Stimulated activated CD8-positive, alpha-beta memory T cell treated with anti-CD3 and anti-CD28 coated beads, Interleukin-7, amount 100 ng/mL, for 48 hours (primary cell): ENCODE measurements around the gene MED15.
A peak's percentile ranks its signal among the peaks of the same experiment; 100 is the strongest.
"Not testable (repeated sequence)": the region's sequence is repeated elsewhere in the genome, so short reads cannot be mapped to it uniquely, and the experiment has no call there.

ENCODE experiments used
- DNase-seq, 2 donors: peaks; one replicate each; pipeline ENCODE4 v3.0.0-alpha.2; 2020; ENCODE audit warnings: low read depth in 1 of 2; ENCODE audit errors: extremely low read depth in 1 of 2

MED15 gene

DNA sequence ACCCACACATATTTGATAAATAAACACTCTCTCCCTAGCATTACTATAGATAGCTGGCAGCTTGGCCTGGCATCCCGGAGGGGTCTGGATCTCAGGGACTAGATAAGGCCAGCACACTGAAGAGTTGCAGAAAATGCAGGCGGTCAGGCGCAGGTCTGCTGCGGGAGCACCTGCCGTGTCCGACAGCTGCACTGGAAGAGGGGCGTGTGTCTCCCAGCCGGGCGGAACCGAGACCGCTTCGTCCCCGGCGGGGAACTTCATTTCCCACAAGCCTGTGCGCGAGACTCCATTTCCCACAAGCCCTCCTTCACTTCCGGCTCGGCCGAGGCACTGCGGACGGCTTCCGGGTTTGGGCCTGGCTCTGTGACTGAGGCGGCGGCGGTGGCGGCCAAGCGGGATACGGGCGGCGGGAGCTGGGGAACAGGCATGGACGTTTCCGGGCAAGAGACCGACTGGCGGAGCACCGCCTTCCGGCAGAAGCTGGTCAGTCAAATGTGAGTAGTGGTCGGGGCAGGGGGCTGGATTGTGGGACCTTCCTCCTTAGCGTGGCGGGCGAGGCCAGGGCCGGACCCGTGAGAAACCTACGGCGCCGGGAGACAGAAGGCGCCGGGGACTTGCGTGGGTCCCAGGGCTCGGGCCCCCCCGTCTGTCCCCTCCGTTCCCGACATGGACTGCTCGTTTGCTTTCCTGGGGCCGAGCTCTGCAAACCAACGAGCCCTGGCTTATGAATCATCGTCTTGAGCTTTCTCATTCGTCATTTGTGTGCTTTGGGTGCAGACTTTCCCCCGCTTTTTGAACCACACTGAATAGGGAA lies at the start of gene MED15:
Gene MED15, plus strand, starts transcription at position 358 of the 814 bp plus-strand sequence. Its CDS starts 69 bp downstream, at position 427.
- peak; percentile 77 to 86 for DNase-seq

GRCh38 chr22:20458530-20459151 lies 48.8 kb upstream of the MED15 start:
- DNase-seq: no peak

DNA sequence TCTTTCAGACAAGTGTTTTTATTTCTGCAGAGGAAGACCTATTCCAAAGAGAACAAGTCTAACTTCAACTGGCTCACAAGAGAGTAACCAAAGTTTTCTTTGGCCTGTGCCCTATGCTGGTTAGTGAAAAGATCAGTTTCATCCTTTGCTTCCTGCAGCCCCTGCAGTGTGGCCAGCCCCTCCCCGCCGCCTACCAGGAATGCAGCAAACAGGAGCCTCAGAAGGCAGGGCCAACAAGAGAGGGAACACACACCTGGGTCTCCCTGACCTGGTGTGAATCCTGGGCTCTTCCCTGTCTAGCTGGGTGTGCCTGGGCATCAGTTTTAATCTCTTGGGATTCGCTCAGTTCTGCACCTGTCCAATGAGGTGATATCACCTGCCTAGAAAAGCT lies 48.3 kb upstream of the MED15 start:
- DNase-seq: no peak

DNA sequence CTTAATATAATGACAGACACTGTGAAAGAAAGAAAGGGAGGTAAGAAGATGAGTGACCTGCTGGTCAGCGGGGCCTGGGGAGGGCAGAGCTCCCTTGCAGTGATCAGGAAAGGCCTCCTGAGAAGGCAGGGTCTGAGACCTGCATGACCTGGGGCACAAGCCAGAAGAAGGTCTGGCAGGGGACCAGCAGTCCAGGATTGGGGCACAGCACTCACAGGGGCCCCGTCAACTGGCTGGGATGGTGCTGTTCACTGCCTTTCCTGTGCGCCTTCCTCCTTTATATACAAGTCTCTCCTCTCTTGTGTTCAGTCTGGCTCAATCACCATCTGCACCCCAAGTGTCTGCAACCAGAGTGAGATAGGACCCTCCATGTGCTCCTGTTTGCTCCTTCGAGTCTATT lies 47.5 kb upstream of the MED15 start:
- DNase-seq: no peak

DNA sequence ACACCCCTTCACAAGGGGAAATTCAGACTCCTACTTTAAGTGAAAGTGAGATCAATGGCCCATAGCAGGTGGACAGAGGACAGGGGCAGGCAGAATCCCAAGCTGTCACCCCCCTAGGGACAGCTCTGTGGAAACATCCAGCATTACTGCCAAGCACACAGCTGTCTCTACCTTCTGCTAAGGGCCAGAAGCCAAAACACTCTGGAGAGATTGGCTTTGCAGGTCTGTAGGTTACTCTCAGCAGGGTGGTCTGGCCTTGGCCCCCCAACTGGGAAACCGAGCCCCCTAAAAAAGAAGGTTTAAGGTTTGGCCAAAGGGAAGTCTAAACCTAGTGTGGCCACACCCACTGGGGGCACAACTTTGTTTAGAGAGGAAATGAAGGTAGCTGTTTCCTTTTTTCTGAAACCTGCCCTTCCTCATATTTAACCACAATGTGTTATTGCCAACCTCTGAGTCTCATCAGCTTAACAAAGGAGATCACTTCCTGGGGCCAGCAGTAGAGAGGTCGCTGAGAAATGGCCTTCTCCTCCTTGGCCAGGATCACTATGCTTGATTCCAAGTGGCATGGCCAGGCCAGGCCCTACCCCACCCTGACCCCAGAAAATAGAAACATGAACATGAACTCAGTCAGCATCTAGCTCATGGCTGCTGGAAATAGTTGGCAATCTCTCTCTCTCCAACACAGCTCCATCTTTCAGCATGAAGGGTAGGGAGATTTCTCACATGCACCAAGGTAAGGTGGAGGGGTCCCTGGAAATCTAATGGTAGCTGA lies 43.9 kb upstream of the MED15 start:
- DNase-seq: no peak

DNA sequence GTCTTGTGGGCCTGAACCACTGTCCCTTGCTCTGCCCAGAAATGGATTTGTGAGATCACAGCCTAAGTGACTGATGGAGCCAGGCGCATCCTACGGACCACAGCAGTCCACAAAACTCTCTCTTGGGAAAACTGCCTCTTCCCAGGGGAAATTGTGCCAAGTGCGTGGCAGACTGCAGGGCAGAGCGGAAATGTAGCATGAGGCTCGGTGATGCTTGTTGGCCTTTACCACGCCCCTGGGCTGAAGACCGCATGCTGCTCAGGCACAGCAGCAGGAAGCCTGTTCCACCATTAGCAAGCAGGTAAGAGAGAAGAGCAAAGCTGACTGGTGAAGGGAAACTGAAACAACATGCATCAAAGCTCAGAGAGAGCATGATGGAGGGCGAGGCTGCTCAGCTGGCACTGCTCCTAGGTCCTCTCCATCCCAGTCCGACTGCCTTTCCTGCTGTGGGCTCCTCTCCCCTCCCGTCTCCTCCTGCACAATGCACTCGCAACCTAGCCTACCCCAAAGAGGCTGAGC lies 43.3 kb upstream of the MED15 start:
- DNase-seq: peak; percentile 2 to 26

GRCh38 chr22:20464912-20465758 lies 42.3 kb upstream of the MED15 start:
- no peak for DNase-seq

DNA sequence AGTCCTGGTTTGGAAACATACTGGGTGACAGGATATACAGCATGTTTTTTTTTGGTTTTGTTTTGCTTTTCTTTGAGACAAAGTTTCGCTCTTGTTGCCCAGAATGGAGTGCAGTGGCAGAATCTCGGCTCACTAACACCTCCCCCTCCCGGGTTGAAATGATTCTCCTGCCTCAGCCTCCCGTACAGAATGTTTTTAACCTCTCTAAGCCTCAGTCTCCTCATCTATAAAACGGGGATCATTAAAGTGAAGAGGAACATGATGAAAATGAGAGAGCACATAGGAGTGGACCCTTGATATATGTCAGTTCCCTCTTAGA lies 41.7 kb upstream of the MED15 start:
- DNase-seq: no peak

GRCh38 chr22:20466659-20467379 lies 40.6 kb upstream of the MED15 start:
- no peak for DNase-seq

DNA sequence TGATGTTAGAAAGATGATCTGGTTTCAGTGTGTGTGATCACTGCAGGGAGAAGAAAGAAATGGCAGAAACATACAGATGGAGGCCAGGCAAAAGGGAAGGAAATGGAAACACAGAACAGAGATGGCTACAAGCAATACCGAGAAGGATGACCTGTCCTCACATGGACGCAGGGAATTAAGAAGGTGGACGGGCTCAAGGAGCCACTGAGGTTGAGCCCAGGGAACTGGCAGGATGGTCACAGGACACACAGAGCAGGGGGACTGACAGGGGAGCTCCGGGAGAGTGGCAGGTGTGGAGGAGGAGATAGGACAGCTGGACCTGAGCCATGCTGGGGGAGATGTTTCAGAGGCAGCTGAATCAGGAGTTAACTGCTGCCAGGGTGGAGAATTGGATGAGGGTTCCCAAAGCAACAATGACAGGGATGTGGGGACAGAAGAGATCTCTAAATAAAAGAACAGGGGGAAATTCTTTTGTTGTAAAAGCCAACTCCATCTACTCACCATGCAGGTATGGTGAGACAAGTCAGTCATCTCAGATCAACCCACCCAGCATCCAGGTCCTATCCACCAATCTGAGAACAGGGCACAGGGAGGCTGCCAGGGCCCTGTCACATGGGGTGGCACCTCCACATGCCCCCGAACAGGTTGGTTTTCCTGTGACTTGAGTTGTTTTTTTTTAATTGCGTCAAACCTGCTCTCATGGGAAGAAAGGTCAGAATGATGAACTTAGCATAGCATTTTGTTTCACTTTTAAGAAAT lies 38.1 kb upstream of the MED15 start:
- no peak for DNase-seq

GRCh38 chr22:20470525-20470924 lies 36.9 kb upstream of the MED15 start:
- not testable (repeated sequence) for DNase-seq

- no peak for DNase-seq
Measured at GRCh38 chr22:20471126-20471833, 36.1 kb upstream of the MED15 start.

DNA sequence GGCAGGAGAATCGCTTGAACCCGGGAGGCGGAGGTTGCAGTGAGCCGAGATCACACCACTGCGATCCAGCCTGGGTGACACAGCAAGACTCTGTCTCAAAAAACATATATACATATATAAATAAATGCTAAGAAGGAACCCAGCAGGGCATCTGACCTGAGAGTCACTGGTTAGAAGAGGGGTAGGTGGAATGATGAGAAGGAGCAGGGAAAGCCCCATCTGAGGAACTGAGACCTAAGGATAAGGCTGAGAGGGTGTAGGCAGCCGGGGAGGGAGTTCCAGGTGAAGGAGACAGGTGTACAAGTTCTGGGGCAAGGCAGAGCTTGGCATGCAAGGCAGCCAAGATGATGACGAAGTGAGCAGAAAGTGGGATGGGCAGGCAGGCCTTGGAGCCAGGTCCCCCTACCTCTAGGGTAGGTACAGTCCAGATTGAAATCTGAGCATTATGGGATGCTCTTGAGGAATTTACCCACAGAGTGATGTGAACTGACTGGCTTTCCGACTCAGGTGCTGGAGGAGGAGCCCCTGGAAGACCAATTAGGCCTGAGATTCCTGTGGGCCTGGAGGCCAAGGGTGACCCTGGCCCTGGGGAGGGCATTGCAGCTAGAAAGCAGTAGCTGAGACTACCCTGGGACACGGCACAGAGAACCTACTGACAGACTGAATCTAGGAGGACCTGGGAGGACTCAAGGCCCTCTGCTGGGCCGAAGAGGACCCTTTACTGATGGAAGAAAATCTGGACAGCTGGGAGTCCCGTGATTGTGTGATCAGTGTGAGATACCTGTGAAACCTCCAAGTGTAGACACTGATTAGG lies 34.6 kb upstream of the MED15 start:
- DNase-seq: no peak

DNA sequence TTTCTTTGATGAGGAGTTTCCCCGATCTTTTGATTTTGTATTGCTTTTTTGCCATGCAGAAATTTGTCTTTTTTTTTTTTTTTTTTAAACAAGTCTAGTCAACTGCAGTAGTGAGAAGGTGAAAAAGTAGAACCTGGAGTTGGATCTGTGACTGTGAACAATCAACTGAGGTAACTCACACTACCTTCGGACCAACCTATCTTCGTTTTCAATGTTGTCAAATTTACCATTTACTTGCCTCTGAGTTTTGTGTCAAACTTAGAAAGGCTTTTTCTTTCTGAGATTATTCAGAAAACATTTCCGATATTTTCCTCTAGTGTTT lies 32.3 kb upstream of the MED15 start:
- DNase-seq: no peak

GRCh38 chr22:20475569-20475968 lies 31.8 kb upstream of the MED15 start:
- DNase-seq: not testable (repeated sequence)

- DNase-seq: not testable (repeated sequence)
Measured at GRCh38 chr22:20478059-20478458, 29.4 kb upstream of the MED15 start.

DNA sequence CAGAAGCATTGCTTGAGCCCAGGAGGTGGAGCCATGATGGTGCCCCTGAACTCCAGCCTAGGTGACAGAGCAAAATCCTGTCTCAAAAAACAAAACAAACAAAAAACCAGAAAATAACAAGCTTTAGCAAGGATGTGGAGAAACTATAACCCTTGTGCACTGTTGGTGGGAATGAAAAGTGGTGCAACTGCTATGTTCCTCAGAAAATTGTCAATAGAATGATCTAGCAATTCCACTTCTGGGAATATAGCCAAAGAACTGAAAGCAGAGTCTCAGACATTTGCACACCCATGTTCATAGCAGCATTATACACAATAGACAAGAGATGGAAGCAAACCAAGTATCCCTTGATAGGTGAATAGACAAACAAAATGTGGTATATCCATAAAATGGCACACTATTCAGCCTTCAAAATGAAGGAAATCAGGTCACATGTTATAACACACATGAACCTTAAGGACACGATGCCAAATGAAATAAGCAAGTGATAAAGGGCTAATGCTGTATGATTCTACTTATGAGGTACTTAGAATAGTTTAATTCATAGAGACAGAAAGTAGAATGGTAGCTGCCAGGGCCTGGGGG lies 27.7 kb upstream of the MED15 start:
- DNase-seq: no peak

DNA sequence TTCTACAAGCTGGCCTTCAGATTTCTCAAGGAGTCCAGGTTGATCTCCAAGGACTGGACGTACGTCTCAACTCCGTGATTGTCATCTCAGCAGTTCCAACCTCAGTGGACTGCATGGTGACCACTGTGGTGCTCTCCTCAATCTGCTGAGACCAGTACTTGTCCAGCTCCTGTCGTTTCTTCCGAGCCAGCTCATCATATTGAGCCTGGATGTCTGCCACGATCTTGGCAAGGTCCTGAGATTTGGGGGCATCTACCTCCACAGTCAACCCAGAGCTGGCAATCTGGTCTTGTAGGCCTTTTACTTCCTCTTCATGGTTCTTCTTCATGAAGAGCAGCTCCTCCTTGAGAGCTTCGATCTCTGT lies 24.3 kb upstream of the MED15 start:
- not testable (repeated sequence) for DNase-seq
